Lower lobe of right lung (tissue), 2 donors: ENCODE results near the gene VPS29. TPM values are rescaled to one million over a fixed set of nuclear protein-coding genes. Genes with fewer than 3 reads are reported as not detected.

ENCODE experiments used
- ATAC-seq, 2 donors: fragments of 200-7000 bp; cut with Tn5 transposase; one replicate each; pipeline ENCODE4 v1.9.1; 2020 to 2022; ENCODE audit warnings: mild to moderate bottlenecking in 2 of 2, moderate library complexity in 2 of 2
- DNase-seq: peaks from one replicate; pipeline ENCODE4 v3.0.0-alpha.2; 2020
- H3K27ac ChIP-seq: fragments of 200-600 bp; one replicate; pipeline ENCODE4 v1.8.0; 2022
- H3K27me3 ChIP-seq: fragments of 200-600 bp; one replicate; pipeline ENCODE4 v1.8.0; 2022; ENCODE audit warnings: low read depth
- H3K36me3 ChIP-seq: fragments of 200-600 bp; one replicate; pipeline ENCODE4 v1.8.0; 2022; ENCODE audit warnings: mild to moderate bottlenecking
- H3K4me1 ChIP-seq: fragments of 200-600 bp; one replicate; pipeline ENCODE4 v1.8.0; 2022
- H3K4me3 ChIP-seq: fragments of 200-600 bp; one replicate; pipeline ENCODE4 v1.8.0; 2022; ENCODE audit warnings: mild to moderate bottlenecking
- H3K9me3 ChIP-seq: fragments of 200-600 bp; one replicate; pipeline ENCODE4 v1.8.0; 2022
- intact Hi-C: fragments of 100-400 bp; cut with DNase I; formaldehyde crosslinking; loops from one replicate; pipeline ENCODE4 v1.11.0; 2022
- total RNA-seq: library from RNA; stranded (reverse); fragmentation: NEBNext Ultra II Directional; extraction: Animal tissue kit (Norgen Biotek cat#: 25700); gene quantifications from one replicate; pipeline ENCODE4 v1.2.1, GENCODE V29; 2021
- TF ChIP-seq, protein P1 (sequence below): fragments of 200-600 bp; IDR thresholded peaks from one replicate; pipeline ENCODE4 v1.8.0; 2022; ENCODE audit warnings: antibody characterized with exemption, mild to moderate bottlenecking
- donor health status: DM: no; HTN: yes; CAD: no; lungs with severe emphysema.

Gene VPS29
- total RNA-seq, 1 donor from 2014 or later = 102 TPM

DNA sequence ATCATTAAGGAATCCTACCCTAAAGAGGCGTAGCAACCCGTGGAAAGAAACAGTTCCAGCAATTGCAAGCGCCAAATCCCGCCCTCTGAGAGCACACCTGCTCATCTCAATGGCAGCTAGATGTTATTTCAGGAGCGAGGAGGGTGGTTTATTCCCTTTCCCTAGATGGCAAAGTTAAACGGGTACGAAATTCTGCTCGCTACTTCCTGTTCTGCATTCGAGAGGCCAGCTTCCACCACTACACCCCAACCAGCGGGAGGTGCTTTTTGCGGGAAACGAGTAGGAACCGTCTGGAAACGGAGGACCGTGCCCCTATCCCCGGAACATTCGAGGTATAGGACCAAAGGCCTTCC lies 536 bp downstream of the VPS29 start:
- peak overlapping the region; percentile 96 for H3K4me3 ChIP-seq
- DNase-seq = no peak
- H3K9me3 ChIP-seq = no peaks in the 10 kb centered on the region
- peaks cover 39% of the 10 kb centered on the region for H3K4me1 ChIP-seq
- H3K27me3 ChIP-seq = no peaks in the 10 kb centered on the region
- peak; percentile 43 to 59 for ATAC-seq
- TF ChIP-seq, protein P1, sequence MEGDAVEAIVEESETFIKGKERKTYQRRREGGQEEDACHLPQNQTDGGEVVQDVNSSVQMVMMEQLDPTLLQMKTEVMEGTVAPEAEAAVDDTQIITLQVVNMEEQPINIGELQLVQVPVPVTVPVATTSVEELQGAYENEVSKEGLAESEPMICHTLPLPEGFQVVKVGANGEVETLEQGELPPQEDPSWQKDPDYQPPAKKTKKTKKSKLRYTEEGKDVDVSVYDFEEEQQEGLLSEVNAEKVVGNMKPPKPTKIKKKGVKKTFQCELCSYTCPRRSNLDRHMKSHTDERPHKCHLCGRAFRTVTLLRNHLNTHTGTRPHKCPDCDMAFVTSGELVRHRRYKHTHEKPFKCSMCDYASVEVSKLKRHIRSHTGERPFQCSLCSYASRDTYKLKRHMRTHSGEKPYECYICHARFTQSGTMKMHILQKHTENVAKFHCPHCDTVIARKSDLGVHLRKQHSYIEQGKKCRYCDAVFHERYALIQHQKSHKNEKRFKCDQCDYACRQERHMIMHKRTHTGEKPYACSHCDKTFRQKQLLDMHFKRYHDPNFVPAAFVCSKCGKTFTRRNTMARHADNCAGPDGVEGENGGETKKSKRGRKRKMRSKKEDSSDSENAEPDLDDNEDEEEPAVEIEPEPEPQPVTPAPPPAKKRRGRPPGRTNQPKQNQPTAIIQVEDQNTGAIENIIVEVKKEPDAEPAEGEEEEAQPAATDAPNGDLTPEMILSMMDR = no peak
- intact Hi-C loops = no loop called here
- H3K36me3 ChIP-seq = peaks cover under 1% of the 10 kb centered on the region
- H3K27ac ChIP-seq = peak overlapping the region; percentile 93

DNA sequence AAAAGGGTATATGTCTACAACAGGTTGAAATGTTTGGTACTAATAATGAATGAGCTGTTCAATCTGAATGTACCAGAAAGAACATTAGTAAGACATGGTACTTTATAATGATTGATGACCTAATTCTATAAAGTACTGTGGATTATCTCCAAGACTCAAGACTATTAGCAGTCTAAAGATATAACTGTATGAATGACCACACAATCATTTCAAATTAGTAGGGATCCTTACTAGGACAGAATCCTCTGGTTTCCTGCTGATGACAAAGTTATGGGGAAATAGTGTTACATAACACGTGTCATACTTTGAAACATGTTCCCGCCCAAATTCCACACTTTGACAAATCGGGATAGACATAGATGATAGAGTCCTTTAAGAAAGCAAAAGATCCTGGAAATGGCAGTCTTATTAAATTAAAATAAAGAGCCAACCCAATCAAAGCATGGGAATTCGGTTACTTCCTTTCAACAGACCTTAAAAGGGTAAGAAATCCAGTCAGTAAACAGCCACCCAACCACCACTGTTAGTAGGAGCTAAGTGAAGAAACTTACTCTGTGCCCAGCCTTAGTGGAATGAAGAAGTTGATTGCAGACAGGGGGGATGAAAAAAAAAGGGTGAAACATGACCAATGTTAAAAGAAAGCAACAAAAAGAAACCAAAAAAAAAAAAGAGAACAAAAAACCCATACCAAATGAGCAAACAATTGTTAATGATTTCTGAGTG lies 2.8 kb downstream of the VPS29 start:
- Histone ChIP-seq H3K27ac (no peak overlapping the region), H3K4me3 (no peak overlapping the region), H3K27me3 (no peaks in the 10 kb centered on the region), H3K9me3 (no peaks in the 10 kb centered on the region), H3K36me3 (peaks cover 22% of the 10 kb centered on the region), H3K4me1 (peaks cover 39% of the 10 kb centered on the region)
- DNase-seq = no peak
- ATAC-seq = no peak
- TF ChIP-seq, protein P1 = no peak
- intact Hi-C loops = no loop called here

DNA sequence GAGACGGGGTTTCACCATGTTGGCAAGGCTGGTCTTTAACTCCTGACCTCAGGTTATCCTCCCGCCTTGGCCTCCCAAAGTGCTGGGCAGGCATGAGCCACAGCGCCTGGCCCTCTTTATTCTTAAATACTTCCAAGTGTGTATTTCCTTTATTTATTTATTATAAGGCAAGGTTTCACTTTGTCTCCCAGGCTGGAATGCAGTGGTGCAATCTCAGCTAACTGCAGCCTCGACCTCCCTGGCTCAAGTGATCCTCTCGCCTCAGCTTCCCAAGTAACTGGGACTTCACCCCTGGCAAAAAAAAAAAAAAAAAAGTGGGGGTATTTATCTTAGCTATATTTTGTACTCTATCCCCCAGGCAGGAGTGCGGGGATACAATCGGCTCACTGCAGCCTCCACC lies 26.5 kb downstream of the VPS29 start:
- H3K9me3 ChIP-seq = no peaks in the 10 kb centered on the region
- H3K4me3 ChIP-seq = no peak overlapping the region
- DNase-seq (no peak), ATAC-seq (no peak)
- peaks cover 2% of the 10 kb centered on the region for H3K36me3 ChIP-seq
- H3K27me3 ChIP-seq = no peaks in the 10 kb centered on the region
- no peak overlapping the region for H3K27ac ChIP-seq
- TF ChIP-seq, protein P1 = no peak
- intact Hi-C loops = no loop called here
- no peaks in the 10 kb centered on the region for H3K4me1 ChIP-seq

DNA sequence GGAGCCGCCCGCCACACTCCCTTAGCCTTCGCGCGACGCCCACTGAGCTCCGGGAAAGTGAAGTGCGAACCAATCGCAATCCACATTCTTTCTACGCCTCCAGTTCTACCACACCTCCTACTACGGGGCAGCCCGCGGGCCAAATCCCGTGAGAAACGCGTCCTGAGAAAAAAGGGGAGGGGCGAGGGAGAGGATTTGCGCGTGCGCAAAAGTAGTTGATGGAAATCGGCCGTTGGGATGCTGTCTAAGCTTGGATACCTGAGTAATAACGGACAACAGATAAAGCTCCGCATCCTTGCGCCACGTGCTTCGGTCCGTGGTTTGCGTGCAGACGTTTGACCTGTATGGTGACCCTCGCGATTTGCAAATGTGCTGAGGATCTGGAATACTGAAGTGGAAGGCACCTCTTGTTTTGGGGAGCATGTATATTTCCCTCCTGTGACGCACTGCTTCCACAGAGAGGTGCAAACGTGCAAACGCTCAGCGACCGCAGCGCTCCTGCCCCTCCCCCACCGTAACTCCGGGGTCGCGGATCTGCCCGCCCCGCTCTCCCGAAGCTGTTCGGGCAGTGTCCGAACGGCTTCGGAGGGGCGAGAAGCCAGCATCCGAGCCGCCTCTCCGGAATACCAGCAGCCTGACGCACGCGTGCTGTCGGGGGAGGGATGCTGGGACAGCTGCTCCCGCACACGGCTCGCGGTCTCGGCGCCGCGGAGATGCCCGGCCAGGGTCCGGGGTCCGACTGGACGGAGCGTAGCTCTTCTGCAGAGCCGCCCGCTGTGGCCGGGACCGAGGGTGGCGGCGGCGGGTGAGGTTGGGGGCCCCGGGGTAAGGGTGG lies 33.5 kb downstream of the VPS29 start, which contains the start of the genes FAM216A and GPN3:
Gene FAM216A, plus strand, starts transcription at position 632 of the 835 bp plus-strand sequence. Its CDS starts 31 bp downstream, at position 663.
Gene GPN3, minus strand, starts transcription at position 44 of the 835 bp plus-strand sequence. CDS start 54 bp downstream, outside the sequence.
- peaks cover 24% of the 10 kb centered on the region for H3K4me1 ChIP-seq
- H3K27ac ChIP-seq = peak within 1 kb of the TSS; percentile 93
- peak; percentile 96 for DNase-seq
- peak within 1 kb of the TSS; percentile 95 for H3K4me3 ChIP-seq
- peaks cover 23% of the 10 kb centered on the region for H3K36me3 ChIP-seq
- no peaks in the 10 kb centered on the region for H3K9me3 ChIP-seq
- H3K27me3 ChIP-seq = no peaks in the 10 kb centered on the region
- TF ChIP-seq, protein P1 = no peak
- peak; percentile 97 for ATAC-seq
- intact Hi-C loops = no loop called here

DNA sequence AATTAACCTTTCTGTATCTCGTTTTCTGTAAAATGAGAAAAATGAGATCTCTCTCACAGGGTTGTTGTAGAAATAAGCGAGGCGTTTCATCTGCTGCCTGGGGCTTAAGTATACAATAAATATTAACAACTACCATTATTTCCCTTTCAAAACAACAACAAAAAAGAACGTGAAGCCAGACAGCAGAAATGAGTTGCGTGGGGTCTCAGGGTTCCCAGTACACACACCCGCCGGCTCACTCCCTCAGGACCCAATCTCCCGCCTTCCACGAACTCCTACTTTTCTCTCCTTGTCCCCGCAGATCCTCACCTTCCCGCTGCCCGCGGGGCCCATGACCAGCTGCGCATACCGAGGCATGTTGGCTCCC lies 34.1 kb downstream of the VPS29 start:
- no peak for ATAC-seq
- intact Hi-C loops = no loop called here
- peak overlapping the region; percentile 95 for H3K4me3 ChIP-seq

More for the DNA sequence above, 34.1 kb downstream of the VPS29 start:
- TF ChIP-seq, protein P1 = no peak
- Histone ChIP-seq H3K27me3 (no peaks in the 10 kb centered on the region), H3K27ac (peak overlapping the region; percentile 93), H3K4me1 (peaks cover 24% of the 10 kb centered on the region), H3K9me3 (no peaks in the 10 kb centered on the region), H3K36me3 (peaks cover 27% of the 10 kb centered on the region)
- DNase-seq = no peak
